Measurements from ENCODE around the gene OR14K1.

- no peak for TF ChIP-seq BHLHE40 (IDR thresholded peaks at IDR 0.05; ENCODE audit: borderline replicate concordance)
- TF ChIP-seq ZNF384 (IDR thresholded peaks at IDR 0.05), result no peak
- no peak for TF ChIP-seq ELF4 (IDR thresholded peaks at IDR 0.05)
Observed at GRCh38 chr1:247741756-247742155, 3.3 kb downstream of the OR14K1 start.
